Heart right ventricle (tissue), 16 donors: ENCODE data around the gene CUL9. TPM values are rescaled to one million over a fixed set of nuclear protein-coding genes. Genes with fewer than 3 reads are reported as not detected.

Experiments used
- ATAC-seq, 8 donors: fragments of 200-7000 bp; cut with Tn5 transposase; one replicate each; pipeline ENCODE4 v1.9.1; 2020; ENCODE audit warnings: mild to moderate bottlenecking in 8 of 8, moderate library complexity in 8 of 8, moderate number of reproducible peaks in 1 of 8
- DNase-seq, 2 donors: peaks; one replicate each; pipeline ENCODE4 v3.0.0-alpha.2; 2020
- H3K27ac ChIP-seq, 10 donors: fragments of 200-600 bp; sonication (generic) in 2 of 10; one replicate each; pipeline versions ENCODE4 v1.5.0 to v1.8.0; 2020 to 2022; ENCODE audit warnings: mild to moderate bottlenecking in 3 of 10
- H3K27me3 ChIP-seq, 7 donors: fragments of 200-600 bp; one replicate each; pipeline ENCODE4 v1.8.0; 2021 to 2022; ENCODE audit warnings: mild to moderate bottlenecking in 2 of 7
- H3K36me3 ChIP-seq, 9 donors: fragments of 200-600 bp; sonication (generic) in 1 of 9; one replicate each; pipeline versions ENCODE4 v1.5.0 to v1.8.0; 2020 to 2022; ENCODE audit warnings: mild to moderate bottlenecking in 2 of 9
- H3K4me1 ChIP-seq, 9 donors: fragments of 200-600 bp; sonication (generic) in 1 of 9; one replicate each; pipeline versions ENCODE4 v1.5.0 to v1.8.0; 2020 to 2022; ENCODE audit warnings: mild to moderate bottlenecking in 4 of 9
- H3K4me3 ChIP-seq, 10 donors: fragments of 200-600 bp; sonication (generic) in 2 of 10; one replicate each; pipeline versions ENCODE4 v1.5.0 to v1.8.0; 2020 to 2022; ENCODE audit warnings: mild to moderate bottlenecking in 7 of 10, moderate library complexity in 2 of 10
- H3K9me3 ChIP-seq, 11 donors: fragments of 200-600 bp in 10 of 11; sonication (generic) in 2 of 11; one replicate each; pipeline versions ENCODE4 v1.5.0 to v1.8.0; 2013 to 2022; ENCODE audit warnings: mild to moderate bottlenecking in 2 of 11, control low read depth in 1 of 11, moderate library complexity in 1 of 11
- WGBS, 2 donors: extraction: QIAGEN DNeasy Blood & Tissue Kit; methylation state at CpG; one replicate each; pipeline ENCODE4 v1.1.7; 2013; ENCODE audit warnings: inconsistent platforms in 1 of 2; 5-methylcytosine and 5-hydroxymethylcytosine counted together
- intact Hi-C, 10 donors: fragments of 100-400 bp; cut with DNase I; formaldehyde crosslinking; loops; one replicate each; pipeline versions ENCODE4 v1.11.1 to v1.14.2; 2022
- polyA plus RNA-seq, 2 donors: library from polyadenylated mRNA; stranded (reverse); fragments of 200-250 nt; gene quantifications; one replicate each; pipeline ENCODE4 v1.2.3, GENCODE V29; 2013
- total RNA-seq, 10 donors: library from RNA; stranded (reverse); fragmentation: NEBNext Ultra II Directional in 3 of 10; extraction: Animal tissue kit (Norgen Biotek cat#: 25700) in 3 of 10; gene quantifications; one replicate each; pipeline versions ENCODE4 v1.2.1 to v1.2.4, GENCODE V29; 2021 to 2023
- TF ChIP-seq, protein P1 (sequence below), 9 donors: fragments of 200-600 bp; sonication (generic) in 2 of 9; IDR thresholded peaks; one replicate each; pipeline versions ENCODE4 v1.5.0 to v1.8.0; 2021 to 2022; ENCODE audit warnings: antibody characterized with exemption in 9 of 9, mild to moderate bottlenecking in 5 of 9, moderate library complexity in 1 of 9
- donor health status: Arrhythmogenic right ventricular cardiomyopathy.
- donor health status: ischemic (EF 13 %, LVEDD 7.1; RV severe dilation, severe dysfunction).
- donor health status: healthy with polysubstance abuse.
- donor health status: DM: no; HTN: yes; CAD: no.
- donor health status: DM: no; HTN: no; CAD: no.
- donor health status: ischemic (EF 25% LVEDD 6.9; RV normal size, moderate dysfunction).
- donor health status: ischemic (EF 25% LVEDD 5.7; RV mildly dilated, moderate dysfunction).
- donor health status: healthy.
- donor health status: DM: yes; HTN: yes; CAD: no.
- donor health status: Ischemic cardiomyopathy.
- donor health status: ischemic (EF 35%, LVEDD 5.7; RV mildly dilated, moderate dysfunction).
- donor health status: nonischemic (EF 11% LVEDD 7.7; RV severe dilation, severe dysfunction).
- donor health status: DM: yes; HTN: yes; CAD: no.
- donor health status: PGD.
- donor health status: ischemic (EF 29% LVEDD 5.4; RV normal size, mild dysfunction).
- donor health status: nonischemic (EF 23%, LVEDD 6.1; RV moderate dilation, normal function).

Gene CUL9
- total and polyA plus RNA-seq, 12 donors = 7.8 to 32.0 (median 13.4) TPM

DNA sequence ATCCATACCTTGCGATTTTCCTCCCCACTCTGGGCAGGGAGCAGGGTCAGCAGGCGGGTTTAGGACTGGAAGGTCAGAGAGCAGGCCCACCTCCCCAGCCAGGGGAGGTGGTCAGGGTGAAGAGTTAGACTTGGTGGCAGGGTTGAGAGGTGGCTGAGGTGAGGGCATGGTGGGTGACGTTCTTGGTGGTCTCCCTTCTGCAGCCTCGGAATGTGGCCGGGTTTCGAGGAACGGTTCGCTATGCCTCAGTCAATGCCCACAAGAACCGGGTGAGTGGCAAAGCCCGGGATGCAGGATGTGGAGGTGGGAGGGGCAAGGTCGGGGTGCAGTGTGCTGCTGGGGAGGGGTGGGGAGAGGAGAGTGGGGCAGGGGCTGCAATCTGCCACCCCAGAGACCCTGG lies 72.8 kb downstream of the CUL9 start:
- peaks cover 0 to 33% (median 23%) of the 10 kb centered on the region in 7 donors for H3K27me3 ChIP-seq
- H3K27ac ChIP-seq = no peak overlapping the region
- H3K36me3 ChIP-seq = no peaks in the 10 kb centered on the region
- DNase-seq (no peak), ATAC-seq (no peak)
- intact Hi-C loops = no loop called here
- no peak overlapping the region for H3K4me3 ChIP-seq
- H3K4me1 ChIP-seq = peaks cover 0 to 5% (median 0%) of the 10 kb centered on the region in 9 donors
- H3K9me3 ChIP-seq = no peaks in the 10 kb centered on the region
- TF ChIP-seq, protein P1, sequence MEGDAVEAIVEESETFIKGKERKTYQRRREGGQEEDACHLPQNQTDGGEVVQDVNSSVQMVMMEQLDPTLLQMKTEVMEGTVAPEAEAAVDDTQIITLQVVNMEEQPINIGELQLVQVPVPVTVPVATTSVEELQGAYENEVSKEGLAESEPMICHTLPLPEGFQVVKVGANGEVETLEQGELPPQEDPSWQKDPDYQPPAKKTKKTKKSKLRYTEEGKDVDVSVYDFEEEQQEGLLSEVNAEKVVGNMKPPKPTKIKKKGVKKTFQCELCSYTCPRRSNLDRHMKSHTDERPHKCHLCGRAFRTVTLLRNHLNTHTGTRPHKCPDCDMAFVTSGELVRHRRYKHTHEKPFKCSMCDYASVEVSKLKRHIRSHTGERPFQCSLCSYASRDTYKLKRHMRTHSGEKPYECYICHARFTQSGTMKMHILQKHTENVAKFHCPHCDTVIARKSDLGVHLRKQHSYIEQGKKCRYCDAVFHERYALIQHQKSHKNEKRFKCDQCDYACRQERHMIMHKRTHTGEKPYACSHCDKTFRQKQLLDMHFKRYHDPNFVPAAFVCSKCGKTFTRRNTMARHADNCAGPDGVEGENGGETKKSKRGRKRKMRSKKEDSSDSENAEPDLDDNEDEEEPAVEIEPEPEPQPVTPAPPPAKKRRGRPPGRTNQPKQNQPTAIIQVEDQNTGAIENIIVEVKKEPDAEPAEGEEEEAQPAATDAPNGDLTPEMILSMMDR (IDR thresholded peaks at IDR 0.05) = no peak
- 79 to 85% methylated on average over 11 of the region's 11 CpGs for WGBS, 2 donors

DNA sequence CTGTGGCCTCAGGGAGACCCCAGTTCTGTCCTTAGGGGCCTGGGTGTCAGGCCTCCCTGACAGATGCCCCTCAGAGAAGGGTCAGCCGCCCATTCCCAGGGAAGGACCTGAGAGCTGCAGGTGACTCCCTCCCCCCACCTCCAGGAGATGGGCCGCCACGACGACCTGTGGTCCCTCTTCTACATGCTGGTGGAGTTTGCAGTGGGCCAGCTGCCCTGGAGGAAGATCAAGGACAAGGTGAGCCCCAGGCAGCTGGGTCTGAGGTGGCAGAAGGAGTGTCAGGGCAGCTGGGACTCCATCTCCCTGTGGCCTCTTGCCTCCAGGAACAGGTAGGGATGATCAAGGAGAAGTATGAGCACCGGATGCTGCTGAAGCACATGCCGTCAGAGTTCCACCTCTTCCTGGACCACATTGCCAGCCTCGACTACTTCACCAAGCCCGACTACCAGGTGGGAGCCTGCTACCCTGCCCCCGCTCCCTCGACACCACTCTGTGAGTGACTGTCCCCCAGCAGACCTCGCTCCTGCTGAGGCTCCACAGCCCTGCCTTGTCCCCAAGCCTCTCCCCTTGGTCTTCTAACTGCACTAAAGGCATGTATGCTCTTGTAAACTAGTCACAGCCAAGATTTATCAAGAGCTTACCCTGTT lies 73.5 kb downstream of the CUL9 start:
- H3K4me3 ChIP-seq = no peak overlapping the region
- TF ChIP-seq, protein P1 (IDR thresholded peaks at IDR 0.05) = no peak
- H3K4me1 ChIP-seq = peaks cover 0 to 9% (median 0%) of the 10 kb centered on the region in 9 donors
- H3K27ac ChIP-seq = no peak overlapping the region
- intact Hi-C loops = no loop called here
- DNase-seq (no peak), ATAC-seq (no peak)
- no peaks in the 10 kb centered on the region for H3K9me3 ChIP-seq
- no peaks in the 10 kb centered on the region for H3K36me3 ChIP-seq
- 77 to 79% methylated on average over 11 of the region's 11 CpGs for WGBS, 2 donors
- H3K27me3 ChIP-seq = peaks cover 0 to 29% (median 20%) of the 10 kb centered on the region in 7 donors

DNA sequence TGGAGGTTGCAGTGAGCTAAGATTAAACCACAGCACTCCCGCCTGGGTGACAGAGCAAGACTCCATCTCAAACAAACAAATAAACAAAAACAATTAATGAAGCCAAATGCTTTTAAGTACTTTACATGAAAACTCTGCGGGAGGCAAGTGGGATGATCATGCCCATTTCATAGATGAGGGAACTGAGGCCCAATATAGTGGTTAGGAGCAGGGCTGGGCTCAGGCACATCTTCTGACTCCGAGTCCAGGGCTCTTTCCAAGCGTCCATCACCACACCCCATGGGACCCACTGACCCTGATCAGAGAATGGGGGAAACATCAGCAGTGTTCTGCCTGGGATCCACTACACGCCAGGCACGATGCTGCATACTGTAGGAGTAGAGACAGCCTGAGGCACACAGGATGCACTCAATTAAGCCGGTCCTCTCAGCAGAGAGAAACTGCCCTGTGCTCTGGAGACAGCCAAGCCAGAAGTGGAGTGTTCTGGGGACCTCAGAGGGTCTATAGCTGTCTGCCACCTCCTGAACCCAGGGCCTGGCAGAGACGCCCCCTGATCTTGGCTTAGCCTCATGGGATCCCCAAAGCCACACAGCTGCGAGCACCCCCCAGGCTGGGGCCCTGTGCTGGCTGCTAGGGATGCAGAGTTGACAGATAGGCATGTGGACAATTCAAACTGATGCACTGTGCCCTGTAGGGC lies 74.8 kb downstream of the CUL9 start:
- Histone ChIP-seq H3K36me3 (no peaks in the 10 kb centered on the region), H3K4me1 (peaks cover 0 to 9% (median 0%) of the 10 kb centered on the region in 9 donors), H3K27ac (no peak overlapping the region), H3K4me3 (no peak overlapping the region), H3K27me3 (peaks cover 0 to 16% (median 11%) of the 10 kb centered on the region in 7 donors), H3K9me3 (no peaks in the 10 kb centered on the region)
- ATAC-seq (no peak), DNase-seq (no peak)
- intact Hi-C loops = no loop called here
- TF ChIP-seq, protein P1 (IDR thresholded peaks at IDR 0.05) = no peak
- 85% methylated on average over 9 of the region's 9 CpGs for WGBS, 2 donors

DNA sequence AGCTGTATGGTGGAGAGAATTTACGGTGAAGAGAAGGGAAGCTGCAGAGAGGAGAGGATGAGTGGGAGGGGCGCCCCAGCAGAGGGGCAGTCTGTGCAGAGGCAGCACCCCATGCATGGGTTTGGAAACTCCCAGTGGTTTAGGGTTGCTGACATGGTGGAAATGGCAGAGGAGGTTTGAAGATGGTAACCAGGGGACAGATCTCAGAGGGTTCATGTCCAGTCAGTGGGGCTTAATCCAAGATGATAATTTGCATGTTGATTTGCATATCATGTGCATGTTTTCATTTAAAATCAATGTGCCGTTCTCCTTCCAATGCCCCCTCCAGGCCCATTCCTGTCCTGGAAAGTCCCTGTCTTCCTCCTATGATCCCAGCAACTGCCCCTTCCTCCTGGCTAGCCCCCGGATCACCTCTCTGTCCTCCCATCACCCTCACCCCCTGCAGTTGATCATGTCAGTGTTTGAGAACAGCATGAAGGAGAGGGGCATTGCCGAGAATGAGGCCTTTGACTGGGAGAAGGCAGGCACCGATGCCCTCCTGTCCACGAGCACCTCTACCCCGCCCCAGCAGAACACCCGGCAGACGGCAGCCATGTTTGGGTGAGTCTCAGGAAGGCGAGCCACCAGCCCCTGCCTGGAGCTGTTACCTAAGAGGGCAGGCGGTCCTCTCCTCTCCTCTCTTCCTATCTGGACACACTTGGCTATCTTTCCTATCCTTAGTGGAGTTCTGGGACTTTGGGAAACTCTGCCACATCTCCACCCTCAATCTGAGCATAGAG lies 75.6 kb downstream of the CUL9 start:
- no peak overlapping the region for H3K4me3 ChIP-seq
- H3K4me1 ChIP-seq = peaks cover 0 to 9% (median 0%) of the 10 kb centered on the region in 9 donors
- no peaks in the 10 kb centered on the region for H3K36me3 ChIP-seq
- ATAC-seq (no peak), DNase-seq (no peak)
- intact Hi-C loops = no loop called here
- H3K9me3 ChIP-seq = no peaks in the 10 kb centered on the region
- no peak overlapping the region for H3K27ac ChIP-seq
- WGBS, 2 donors = 81 to 82% methylated on average over 12 of the region's 12 CpGs
- H3K27me3 ChIP-seq = peaks cover 0 to 14% (median 9%) of the 10 kb centered on the region in 7 donors
- TF ChIP-seq, protein P1 (IDR thresholded peaks at IDR 0.05) = no peak
